Mesenteric fat pad (tissue), 1 donor: ENCODE measurements around the gene EBLN1. TPM values are rescaled to one million over a fixed set of nuclear protein-coding genes. Genes with fewer than 3 reads are reported as not detected.
"Not testable (repeated sequence)": the region's sequence is repeated elsewhere in the genome, so short reads cannot be mapped to it uniquely, and the experiment has no call there.

ENCODE experiments used
- DNase-seq: peaks from one replicate; pipeline ENCODE4 v3.0.0-alpha.2; 2020; ENCODE audit warnings: low spot score
- total RNA-seq: library from RNA; stranded (reverse); fragmentation: NEBNext Ultra II Directional; extraction: Animal tissue kit (Norgen Biotek cat#: 25700); gene quantifications from one replicate; pipeline ENCODE4 v1.2.1, GENCODE V29; 2021
- donor health status: DM: yes; HTN: yes; CAD: no.

Gene EBLN1
- total RNA-seq, 1 donor from 2014 or later = not detected

DNA sequence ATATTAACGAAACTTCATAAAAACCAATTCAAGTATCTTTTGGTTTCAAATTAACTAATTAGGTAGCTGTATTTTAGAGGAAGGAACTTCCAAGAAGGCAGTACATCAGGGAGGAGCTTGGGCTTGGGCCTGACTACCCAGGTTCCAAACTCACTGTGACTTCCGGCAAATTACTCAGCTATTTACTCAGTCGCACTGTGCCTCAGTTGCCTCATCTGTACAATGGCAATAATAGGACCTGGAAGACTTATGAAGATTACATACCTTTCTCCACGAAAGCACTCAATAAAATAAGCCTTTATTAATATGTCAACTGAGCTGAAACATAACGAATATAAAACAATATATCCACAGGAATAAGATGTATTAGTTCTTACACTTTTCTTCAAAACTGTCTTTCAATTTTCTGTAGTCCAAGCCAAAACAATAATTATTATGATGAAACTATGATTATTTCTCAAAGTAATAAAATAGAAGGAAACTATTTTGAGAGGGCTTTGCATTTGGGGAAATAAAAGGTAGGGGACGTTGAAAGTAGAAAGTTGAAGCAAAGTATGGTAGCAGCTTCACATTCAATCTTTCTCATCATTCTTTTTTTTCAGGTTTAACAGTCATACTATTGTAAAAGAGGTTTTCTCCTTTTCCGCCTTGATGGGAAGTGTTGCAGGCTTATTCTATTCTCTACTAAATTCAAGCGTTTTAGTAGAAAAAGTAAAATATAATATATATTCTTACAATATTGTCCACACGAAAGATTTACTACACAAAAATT, 10.5 kb upstream of the EBLN1 start:
- no peak for DNase-seq

DNA sequence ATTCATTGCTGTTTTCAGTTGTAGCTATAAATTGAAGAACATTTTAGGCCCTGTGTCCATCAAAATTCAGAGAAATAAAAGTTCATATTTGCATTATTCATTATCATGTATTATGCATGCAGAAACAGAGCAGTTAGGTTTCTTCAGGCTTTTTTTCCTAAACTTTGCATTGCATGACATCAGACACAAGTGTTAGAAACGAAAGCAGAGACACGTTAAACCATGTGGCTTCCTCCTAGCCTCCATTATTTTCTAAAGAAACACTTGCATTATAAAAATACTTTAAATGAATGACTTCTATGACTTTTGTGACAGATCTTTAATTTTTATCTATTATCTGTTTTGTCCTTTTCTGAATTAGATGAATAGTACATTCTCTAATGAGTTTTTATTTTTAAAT, 8.8 kb upstream of the EBLN1 start:
- no peak for DNase-seq

DNA sequence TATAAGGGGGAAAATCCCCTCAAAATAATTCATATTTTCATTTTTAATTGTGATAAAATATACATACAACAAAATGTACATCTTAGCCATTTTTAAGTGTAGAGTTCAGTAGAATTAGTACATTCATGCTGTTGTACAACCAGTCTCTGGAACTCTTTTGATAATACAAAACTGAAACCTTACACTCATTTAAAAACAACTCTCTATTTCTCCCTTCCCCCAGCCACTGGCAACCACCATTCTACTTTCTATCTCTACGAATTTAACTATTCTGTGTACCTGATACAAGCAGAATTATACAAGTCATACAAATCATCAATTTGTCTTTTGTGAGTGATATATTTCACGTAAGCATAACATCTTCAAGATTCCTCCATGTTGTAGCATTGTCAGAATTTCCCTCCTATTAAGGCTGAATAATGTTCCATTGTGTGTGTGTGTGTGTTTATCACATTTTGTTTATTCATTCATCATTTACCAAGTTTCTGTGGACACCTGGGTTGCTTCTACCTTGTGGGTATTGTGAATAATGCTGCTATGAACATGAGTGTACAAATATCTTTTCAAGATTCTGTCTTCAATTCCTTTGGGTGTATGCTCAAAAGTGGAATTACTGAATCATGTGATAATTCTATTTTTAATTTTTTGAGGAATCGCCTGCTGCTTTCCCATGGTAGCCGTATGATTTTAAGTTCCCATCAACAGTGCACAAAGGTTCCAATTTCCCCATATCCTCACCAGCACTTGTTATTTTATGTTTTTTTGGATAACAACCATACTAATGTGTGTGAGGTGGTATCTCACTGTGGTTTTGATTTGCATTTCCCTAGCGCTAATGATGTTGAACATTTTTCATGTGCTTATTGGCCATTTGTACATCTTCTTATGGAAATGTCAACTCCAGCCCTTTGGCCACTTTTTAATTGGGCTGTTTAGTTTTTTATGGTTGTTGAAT, 4.7 kb upstream of the EBLN1 start:
- no peak for DNase-seq

DNA sequence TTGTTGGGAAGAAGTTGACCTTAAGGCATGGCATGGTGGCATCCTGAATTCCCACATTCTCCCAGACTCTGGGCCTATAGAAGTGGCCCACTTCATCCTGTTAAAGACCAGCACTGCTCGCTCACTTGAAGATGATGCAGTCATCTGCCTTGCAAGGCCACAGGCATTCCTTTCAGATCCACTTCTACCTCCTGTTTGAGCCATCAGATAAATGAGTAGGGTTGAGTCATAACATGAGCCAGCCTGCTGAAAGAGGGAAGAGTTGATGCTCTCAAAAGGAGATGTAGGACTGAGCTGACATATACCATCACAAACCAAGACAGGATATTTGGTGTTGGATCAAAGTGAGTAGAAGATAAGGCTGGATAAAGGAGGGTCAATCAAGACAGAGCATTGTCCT, 1.5 kb upstream of the EBLN1 start:
- no peak for DNase-seq

DNA sequence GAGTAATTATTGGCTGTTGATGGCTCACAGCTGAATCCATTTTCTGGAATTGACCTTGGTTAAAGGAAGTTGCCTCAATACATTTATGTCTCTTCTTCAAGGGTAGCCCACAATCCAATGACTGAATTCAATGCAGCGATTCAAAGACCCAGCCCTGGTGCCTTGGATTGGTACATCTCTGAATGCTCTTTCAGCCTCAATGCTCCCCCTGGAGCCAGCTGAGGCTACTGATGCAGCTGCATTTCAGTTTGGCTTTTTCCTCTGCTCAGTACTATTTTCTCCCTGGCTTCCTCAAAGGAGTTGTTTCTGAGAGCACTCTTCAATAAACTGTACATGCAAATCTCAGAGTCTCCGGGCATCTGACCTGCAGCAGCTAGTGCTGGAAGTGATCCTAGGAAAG, 633 bp upstream of the EBLN1 start:
- DNase-seq = no peak

DNA sequence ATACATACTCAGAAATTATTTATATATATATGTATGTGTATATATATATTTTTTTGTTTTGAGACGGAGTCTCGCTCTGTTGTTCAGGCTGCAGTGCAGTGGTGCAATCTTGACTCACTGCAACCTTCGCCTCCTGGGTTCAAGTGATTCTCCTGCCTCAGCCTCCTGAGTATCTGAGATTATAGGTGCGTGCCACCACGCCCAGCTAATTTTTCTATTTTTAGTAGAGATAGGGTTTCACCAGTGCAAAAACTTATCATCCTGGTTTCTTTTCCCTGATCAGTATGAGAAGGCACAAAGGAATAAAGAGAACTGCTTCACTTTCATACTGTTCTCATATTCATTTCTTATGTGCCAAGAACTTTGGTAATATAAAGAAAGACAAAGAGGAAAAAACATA, 731 bp downstream of the EBLN1 start:
- DNase-seq = not testable (repeated sequence)

DNA sequence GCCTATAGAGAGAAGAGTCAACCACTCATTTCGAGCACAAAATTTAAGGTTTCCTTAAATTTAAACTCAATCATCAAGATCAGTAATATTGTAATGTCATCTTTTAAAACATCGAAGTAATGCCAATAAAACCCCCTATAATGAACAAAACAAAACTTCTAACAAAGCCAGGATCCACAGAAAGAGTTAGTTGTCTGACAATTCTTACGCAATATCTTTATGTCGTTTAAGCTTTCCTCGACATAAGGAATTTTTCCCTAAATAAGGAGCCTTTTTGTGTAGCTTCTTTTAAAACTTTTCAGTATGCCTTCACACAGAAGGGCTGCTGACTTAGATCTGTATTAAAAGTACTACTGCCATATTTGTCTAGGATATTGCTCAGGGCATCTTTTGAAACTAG, 7.5 kb downstream of the EBLN1 start:
- no peak for DNase-seq

DNA sequence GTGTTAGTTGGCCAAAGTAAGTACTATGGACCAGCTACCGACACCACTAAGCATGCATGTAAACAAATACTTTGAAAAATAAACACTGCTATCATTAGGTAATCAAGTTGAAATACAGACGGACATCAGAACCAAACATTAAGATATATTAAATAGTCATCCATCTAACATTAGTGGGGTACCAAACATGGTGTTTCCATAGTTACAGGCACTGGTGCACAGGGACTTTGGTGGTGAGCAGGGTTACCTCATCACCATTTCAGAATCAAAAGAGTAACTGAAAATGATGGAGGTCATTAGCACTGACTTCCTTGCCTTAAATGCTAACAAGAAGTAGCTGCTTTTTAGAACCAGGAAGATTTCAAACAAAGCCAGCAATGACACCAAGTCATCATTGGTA, 23.9 kb downstream of the EBLN1 start:
- no peak for DNase-seq

DNA sequence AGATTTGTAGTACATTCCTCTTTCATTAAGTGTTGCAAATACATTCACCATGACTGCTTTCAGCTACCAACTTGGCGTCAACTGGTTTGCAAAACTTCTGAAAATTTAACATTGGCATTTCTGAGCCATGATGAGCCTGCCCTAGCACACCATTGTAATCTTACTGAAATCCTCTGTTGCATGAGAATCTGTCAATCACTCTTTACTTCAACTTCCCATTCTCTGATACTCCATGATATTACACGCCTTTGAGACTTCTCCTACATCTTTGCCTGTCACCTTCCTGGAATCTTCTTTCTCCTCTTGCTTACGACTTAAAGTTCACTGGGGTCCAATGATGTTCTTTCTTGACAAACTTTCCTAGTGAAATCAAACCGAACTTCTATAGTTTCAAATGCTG, 32.2 kb downstream of the EBLN1 start:
- DNase-seq = no peak

DNA sequence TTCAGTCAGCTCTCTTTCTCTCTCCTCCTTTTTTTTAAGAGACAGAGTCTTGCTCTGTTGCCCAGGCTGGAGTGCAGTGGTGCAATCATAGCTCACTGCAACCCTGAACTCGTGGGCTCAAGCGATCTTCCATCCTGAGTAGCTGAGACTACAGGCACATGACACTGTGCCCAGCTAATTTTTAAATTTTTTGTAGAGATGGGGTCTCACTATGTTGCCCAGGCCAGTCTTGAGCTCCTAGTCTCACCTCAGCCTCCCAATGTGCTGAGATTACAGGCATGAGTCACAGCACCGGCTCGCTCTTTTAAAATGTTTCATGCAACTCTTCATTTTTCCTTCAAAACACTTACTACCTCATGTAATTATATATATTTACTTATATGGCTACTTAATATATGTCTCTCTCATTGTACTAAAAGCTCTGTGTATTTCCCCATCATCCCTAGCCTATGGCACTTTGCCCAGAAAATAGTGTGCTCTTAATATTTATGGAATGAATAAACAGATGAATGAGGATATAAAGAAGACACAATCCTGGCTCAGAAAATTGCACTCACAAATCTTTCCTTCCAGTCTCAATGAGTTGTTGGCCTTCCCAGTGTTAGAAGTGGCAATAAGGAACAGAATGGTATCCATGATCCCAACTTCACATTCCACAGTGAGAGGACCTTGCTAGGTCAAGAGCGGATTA, 33.9 kb downstream of the EBLN1 start:
- no peak for DNase-seq

DNA sequence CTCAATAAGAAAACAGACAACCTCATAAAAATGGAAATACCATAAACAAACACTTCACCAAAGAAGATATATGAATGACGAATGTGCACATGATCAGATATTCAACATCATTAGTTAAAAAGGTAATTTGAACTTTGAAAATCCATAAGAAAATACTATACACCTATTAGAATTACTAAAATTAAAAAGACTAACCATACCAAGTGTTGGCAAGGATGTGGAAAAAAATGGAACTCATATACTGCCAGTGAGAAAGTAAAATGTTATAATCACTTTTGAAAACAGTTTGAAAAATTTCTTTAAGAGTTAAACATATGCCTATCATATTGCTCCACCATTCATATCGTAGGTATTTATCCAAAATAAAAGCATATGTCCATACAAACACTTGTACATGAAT, 37.1 kb downstream of the EBLN1 start:
- DNase-seq = no peak

DNA sequence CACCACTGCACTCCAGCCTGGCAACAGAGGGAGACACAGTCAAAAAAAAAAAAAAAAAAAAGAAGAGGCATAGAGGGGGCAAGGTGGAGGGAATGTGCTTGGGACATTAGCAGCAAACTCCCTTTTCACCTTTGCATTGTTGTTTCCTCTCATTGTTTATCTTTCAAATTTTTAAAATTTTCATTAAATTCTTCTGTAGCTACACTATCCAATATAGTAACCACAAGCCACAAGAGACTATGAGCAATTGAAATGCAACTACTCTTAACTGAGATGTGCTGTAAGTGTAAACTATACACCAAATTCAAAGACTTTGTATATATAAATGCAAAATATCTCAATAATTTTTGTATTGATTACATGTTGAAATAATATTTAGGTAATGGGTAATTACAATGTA, 43.4 kb downstream of the EBLN1 start:
- DNase-seq = no peak

DNA sequence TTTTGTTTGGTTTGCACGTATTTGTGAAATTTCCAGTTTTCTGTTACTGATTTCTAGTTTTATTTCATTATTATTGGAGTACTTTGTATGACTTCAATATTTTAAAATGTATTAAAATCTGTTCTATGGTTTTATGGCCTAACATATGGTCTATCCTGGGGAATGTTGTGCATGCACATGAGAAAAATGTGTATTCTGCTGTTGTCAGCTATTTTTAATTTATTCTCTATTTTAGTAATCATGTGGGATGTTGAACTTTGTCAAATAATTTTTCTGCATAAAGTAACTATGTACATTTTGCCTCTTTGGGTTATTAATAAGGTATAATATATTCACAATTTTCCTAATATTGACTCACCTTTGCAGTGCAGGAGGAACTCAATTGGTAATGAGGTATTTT, 46.7 kb downstream of the EBLN1 start:
- DNase-seq = no peak

DNA sequence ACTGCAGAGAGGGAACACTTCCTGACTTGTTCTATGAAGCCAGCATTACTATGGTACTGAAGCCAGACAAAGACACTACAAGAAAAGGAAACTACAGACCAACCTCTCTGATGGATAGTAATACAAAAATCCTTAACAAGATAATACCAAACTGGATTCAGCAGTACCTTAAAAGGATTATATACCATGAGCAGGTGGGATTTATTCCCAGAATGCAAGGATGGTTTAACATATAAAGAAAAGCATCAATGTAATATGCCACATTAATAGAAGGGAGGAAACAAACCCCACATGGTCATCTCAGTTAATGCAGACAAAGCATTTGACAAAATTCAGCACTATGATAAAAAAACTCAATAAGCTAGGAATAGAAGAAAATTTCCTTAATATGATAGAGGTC, 47.2 kb downstream of the EBLN1 start:
- DNase-seq = no peak

DNA sequence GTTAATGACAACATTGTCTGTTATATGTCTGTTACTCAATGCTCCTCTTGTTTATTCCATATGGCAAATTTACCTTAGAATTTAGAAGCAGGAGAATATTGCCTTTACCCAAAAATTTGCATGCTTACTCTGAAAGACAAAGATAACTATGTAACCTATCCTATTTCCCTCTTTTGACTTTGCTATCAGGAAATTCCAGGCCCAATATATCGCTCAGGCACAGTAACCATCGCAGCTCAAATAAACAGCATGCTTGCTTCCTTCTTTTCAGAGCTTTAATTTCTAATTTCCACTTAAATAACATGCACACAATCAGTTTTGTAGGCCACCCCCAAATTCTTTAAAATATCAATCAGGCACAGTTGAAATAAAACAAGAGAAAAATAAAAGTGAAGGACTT, 57.8 kb downstream of the EBLN1 start:
- DNase-seq = no peak

DNA sequence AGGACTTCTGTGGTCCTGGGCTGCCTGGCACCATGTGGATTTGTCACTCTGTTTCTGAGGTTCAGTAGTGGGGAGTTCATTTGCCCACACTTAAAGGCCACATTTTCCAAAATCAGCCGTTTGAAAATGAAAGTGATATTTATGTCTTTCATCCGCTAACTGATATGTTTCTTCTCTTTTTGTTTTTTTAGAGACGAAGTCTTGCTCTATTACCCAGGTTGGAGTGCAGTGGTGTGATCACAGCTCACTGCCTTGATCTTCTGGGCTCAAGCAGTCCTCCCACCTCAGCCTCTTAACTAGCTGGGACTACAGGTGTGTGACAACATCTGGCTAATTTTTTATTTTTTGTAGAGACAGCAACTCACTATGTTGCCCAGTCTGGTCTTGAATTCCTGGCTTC, 58.6 kb downstream of the EBLN1 start:
- no peak for DNase-seq

Other genes with a start within 250 kb of the EBLN1 start
- 28.2 TPM for gene DNAJC1, start 214.3 kb downstream of the EBLN1 start, total RNA-seq
- gene COMMD3, start 98.4 kb upstream of the EBLN1 start, total RNA-seq = 46.8 TPM
- 58.1 TPM for gene BMI1, start 103.1 kb upstream of the EBLN1 start, total RNA-seq
- gene SPAG6, start 127.5 kb upstream of the EBLN1 start, total RNA-seq = 0.51 TPM